Astrocyte (in vitro differentiated cells and primary cell): ENCODE measurements around the gene R3HCC1L.

Source experiments
- EZH2 ChIP-seq: IDR thresholded peaks from 2 replicates; pipeline ENCODE4 v1.6.1; 2012; ENCODE audit warnings: mild to moderate bottlenecking, low read length, inconsistent platforms; ENCODE audit not compliant: insufficient read depth
- TF ChIP-seq, protein P1 (sequence below): IDR thresholded peaks from 2 replicates; pipeline ENCODE4 v1.5.1; 2011; ENCODE audit warnings: low read depth, mild to moderate bottlenecking, inconsistent platforms, low read length, moderate library complexity; ENCODE audit not compliant: insufficient read depth

DNA sequence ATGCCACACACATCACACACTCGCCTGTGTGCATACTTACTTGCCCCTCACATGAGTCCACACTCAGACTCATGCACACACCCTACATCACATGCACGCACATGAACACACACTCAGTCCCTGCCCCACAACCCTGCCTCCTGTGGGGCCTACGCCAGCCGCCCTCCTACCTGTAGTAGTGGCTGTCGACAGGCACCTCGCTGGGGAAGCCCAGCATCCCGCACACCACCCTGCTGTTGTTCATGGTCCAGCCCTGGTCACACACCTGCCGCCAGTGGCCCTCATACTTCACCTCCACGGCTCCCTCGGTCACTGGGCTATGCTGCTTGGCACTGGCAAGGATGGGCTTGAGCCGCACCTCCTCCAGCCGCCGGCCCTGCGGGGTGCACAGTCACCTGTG is 126.3 kb downstream of the R3HCC1L start:
- TF ChIP-seq, protein P1, sequence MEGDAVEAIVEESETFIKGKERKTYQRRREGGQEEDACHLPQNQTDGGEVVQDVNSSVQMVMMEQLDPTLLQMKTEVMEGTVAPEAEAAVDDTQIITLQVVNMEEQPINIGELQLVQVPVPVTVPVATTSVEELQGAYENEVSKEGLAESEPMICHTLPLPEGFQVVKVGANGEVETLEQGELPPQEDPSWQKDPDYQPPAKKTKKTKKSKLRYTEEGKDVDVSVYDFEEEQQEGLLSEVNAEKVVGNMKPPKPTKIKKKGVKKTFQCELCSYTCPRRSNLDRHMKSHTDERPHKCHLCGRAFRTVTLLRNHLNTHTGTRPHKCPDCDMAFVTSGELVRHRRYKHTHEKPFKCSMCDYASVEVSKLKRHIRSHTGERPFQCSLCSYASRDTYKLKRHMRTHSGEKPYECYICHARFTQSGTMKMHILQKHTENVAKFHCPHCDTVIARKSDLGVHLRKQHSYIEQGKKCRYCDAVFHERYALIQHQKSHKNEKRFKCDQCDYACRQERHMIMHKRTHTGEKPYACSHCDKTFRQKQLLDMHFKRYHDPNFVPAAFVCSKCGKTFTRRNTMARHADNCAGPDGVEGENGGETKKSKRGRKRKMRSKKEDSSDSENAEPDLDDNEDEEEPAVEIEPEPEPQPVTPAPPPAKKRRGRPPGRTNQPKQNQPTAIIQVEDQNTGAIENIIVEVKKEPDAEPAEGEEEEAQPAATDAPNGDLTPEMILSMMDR = no peak
- TF ChIP-seq EZH2 = no peak
